H9 (cell line): Measurements from ENCODE around the gene PI4K2A. TPM values are rescaled to one million over a fixed set of nuclear protein-coding genes. Genes with fewer than 3 reads are reported as not detected.

Experiments used
- DNase-seq: peaks from one replicate; pipeline ENCODE4 v3.0.0-alpha.2; 2017
- H2AFZ ChIP-seq: one replicate; pipeline ENCODE4 v1.6.1; 2013; ENCODE audit warnings: mild to moderate bottlenecking, low read length, control low read depth, moderate library complexity
- H2AK5ac ChIP-seq: 2 replicates; pipeline ENCODE4 v1.6.1; 2013; ENCODE audit warnings: low read length, control low read depth, mixed read lengths; ENCODE audit not compliant: insufficient read length
- H2BK120ac ChIP-seq: one replicate; pipeline ENCODE4 v1.6.1; 2013; ENCODE audit warnings: low read depth, mild to moderate bottlenecking, low read length, control low read depth, inconsistent platforms; ENCODE audit not compliant: poor library complexity, severe bottlenecking
- H2BK12ac ChIP-seq: 2 replicates; pipeline ENCODE4 v1.6.1; 2013; ENCODE audit warnings: low read length, control low read depth, mixed read lengths, low read depth; ENCODE audit not compliant: insufficient read length
- H2BK15ac ChIP-seq: 2 replicates; pipeline ENCODE4 v1.6.1; 2013; ENCODE audit warnings: low read depth, low read length, control low read depth
- H2BK20ac ChIP-seq: one replicate; pipeline ENCODE4 v1.6.1; 2013; ENCODE audit warnings: low read depth, mild to moderate bottlenecking, low read length, control low read depth, inconsistent platforms; ENCODE audit not compliant: poor library complexity, severe bottlenecking
- H2BK5ac ChIP-seq: 2 replicates; pipeline ENCODE4 v1.6.1; 2013; ENCODE audit warnings: low read length, control low read depth, mixed read lengths; ENCODE audit not compliant: insufficient read length
- H3K14ac ChIP-seq: 2 replicates; pipeline ENCODE4 v1.6.1; 2013; ENCODE audit warnings: low read length, control low read depth; ENCODE audit not compliant: insufficient read depth
- H3K18ac ChIP-seq: 2 replicates; pipeline ENCODE4 v1.6.1; 2013; ENCODE audit warnings: low read depth, mild to moderate bottlenecking, mixed read lengths, low read length, control low read depth; ENCODE audit not compliant: insufficient read length
- H3K23ac ChIP-seq: 2 replicates; pipeline ENCODE4 v1.6.1; 2013; ENCODE audit warnings: low read length, control low read depth, mixed read lengths, low read depth; ENCODE audit not compliant: insufficient read length
- H3K23me2 ChIP-seq: 2 replicates; pipeline ENCODE4 v1.6.1; 2013; ENCODE audit warnings: low read depth, mild to moderate bottlenecking, mixed read lengths, low read length, control low read depth; ENCODE audit not compliant: insufficient read length, poor library complexity, severe bottlenecking
- H3K27ac ChIP-seq: 2 replicates; pipeline ENCODE4 v1.5.1; 2013; ENCODE audit warnings: low read length, control low read depth, mixed read lengths, low read depth; ENCODE audit not compliant: insufficient read length
- H3K27me3 ChIP-seq: 2 replicates; pipeline ENCODE4 v1.6.1; 2013; ENCODE audit warnings: low read length, control low read depth, inconsistent platforms; ENCODE audit not compliant: insufficient read depth
- H3K4ac ChIP-seq: 2 replicates; pipeline ENCODE4 v1.6.1; 2013; ENCODE audit warnings: low read depth, mild to moderate bottlenecking, control low read depth, inconsistent platforms, low read length, moderate library complexity
- H3K4me1 ChIP-seq: 2 replicates; pipeline ENCODE4 v1.6.1; 2013; ENCODE audit warnings: low read length, control low read depth, inconsistent platforms; ENCODE audit not compliant: insufficient read depth
- H3K4me2 ChIP-seq: 2 replicates; pipeline ENCODE4 v1.6.1; 2013; ENCODE audit warnings: low read length, control low read depth, mixed read lengths; ENCODE audit not compliant: insufficient read length, insufficient read depth
- H3K56ac ChIP-seq: 2 replicates; pipeline ENCODE4 v1.6.1; 2013; ENCODE audit warnings: low read depth, mild to moderate bottlenecking, mixed read lengths, low read length, control low read depth; ENCODE audit not compliant: insufficient read length
- H3K79me1 ChIP-seq: 2 replicates; pipeline ENCODE4 v1.6.1; 2013; ENCODE audit warnings: low read depth, mild to moderate bottlenecking, moderate library complexity, low read length, control low read depth, inconsistent platforms; ENCODE audit not compliant: insufficient read depth, poor library complexity, severe bottlenecking
- H3K79me2 ChIP-seq: 2 replicates; pipeline ENCODE4 v1.6.1; 2013; ENCODE audit warnings: low read length, control low read depth, inconsistent platforms; ENCODE audit not compliant: insufficient read depth
- H3K9ac ChIP-seq: 2 replicates; pipeline ENCODE4 v1.6.1; 2013; ENCODE audit warnings: low read length, control low read depth, mixed read lengths; ENCODE audit not compliant: insufficient read length; ENCODE audit errors: extremely low read depth
- H3K9me3 ChIP-seq: one replicate; pipeline ENCODE4 v1.6.1; 2013; ENCODE audit warnings: low read depth, low read length, inconsistent platforms; ENCODE audit not compliant: control insufficient read depth
- H3T11ph ChIP-seq: one replicate; pipeline ENCODE4 v1.6.1; 2013; ENCODE audit warnings: mild to moderate bottlenecking, low read length, control low read depth, inconsistent platforms
- H4K20me1 ChIP-seq: one replicate; pipeline ENCODE4 v1.6.1; 2013; ENCODE audit not compliant: control insufficient read depth, insufficient read length, insufficient read depth
- H4K5ac ChIP-seq: 2 replicates; pipeline ENCODE4 v1.6.1; 2013; ENCODE audit warnings: low read depth, mild to moderate bottlenecking, mixed read lengths, low read length, control low read depth; ENCODE audit not compliant: insufficient read length
- H4K8ac ChIP-seq: replicated peaks from 2 replicates; pipeline ENCODE4 v1.6.1; 2013; ENCODE audit warnings: low read length, control low read depth, mixed read lengths, low read depth; ENCODE audit not compliant: insufficient read length
- H4K91ac ChIP-seq: 2 replicates; pipeline ENCODE4 v1.6.1; 2013; ENCODE audit warnings: low read depth, mild to moderate bottlenecking, moderate library complexity, mixed read lengths, low read length, control low read depth; ENCODE audit not compliant: insufficient read length
- H3K27ac Mint-ChIP-seq, 3 experiments: 2 replicates in 2 of 3; 3 replicates in 1 of 3; pipeline ENCODE4 v1.8.0; 2020 to 2021; ENCODE audit warnings: mixed read lengths in 3 of 3, mild to moderate bottlenecking in 1 of 3, moderate library complexity in 1 of 3
- H3K27me3 Mint-ChIP-seq: 2 replicates; pipeline ENCODE4 v1.8.0; 2021; ENCODE audit warnings: low read depth, mild to moderate bottlenecking, moderate library complexity, mixed read lengths
- H3K36me3 Mint-ChIP-seq, 3 experiments: 2 replicates in 2 of 3; 3 replicates in 1 of 3; pipeline ENCODE4 v1.8.0; 2020 to 2021; ENCODE audit warnings: low read depth in 3 of 3, mixed read lengths in 3 of 3; ENCODE audit not compliant: insufficient read depth in 1 of 3
- H3K4me1 Mint-ChIP-seq, 2 experiments: 2 replicates each; pipeline ENCODE4 v1.8.0; 2020; ENCODE audit warnings: mixed read lengths in 2 of 2
- H3K4me3 Mint-ChIP-seq, 2 experiments: 2 replicates in 1 of 2; 3 replicates in 1 of 2; pipeline ENCODE4 v1.8.0; 2020 to 2021; ENCODE audit warnings: mild to moderate bottlenecking in 2 of 2, mixed read lengths in 2 of 2, moderate library complexity in 1 of 2
- H3K9me3 Mint-ChIP-seq, 2 experiments: 2 replicates in 1 of 2; 3 replicates in 1 of 2; pipeline ENCODE4 v1.8.0; 2020; ENCODE audit warnings: mild to moderate bottlenecking in 2 of 2, mixed read lengths in 2 of 2, moderate library complexity in 1 of 2
- WGBS: extraction: QIAGEN DNeasy Blood & Tissue Kit; methylation state at CpG from one replicate; pipeline ENCODE4 v1.1.7; 2013; ENCODE audit warnings: missing lambda C conversion rate, low lambda C conversion rate, mixed read lengths; ENCODE audit not compliant: insufficient read length; ENCODE audit errors: extremely low coverage; 5-methylcytosine and 5-hydroxymethylcytosine counted together
- total RNA-seq: library from RNA; stranded (reverse); gene quantifications from 2 replicates; pipeline ENCODE4 v1.2.1, GENCODE V29; 2021
- TF ChIP-seq, protein P1 (sequence below): fragments of 200-600 bp; sonication (generic); conservative IDR thresholded peaks from 3 replicates; pipeline ENCODE4 v1.8.0; 2021; ENCODE audit warnings: antibody characterized with exemption, mild to moderate bottlenecking

The PI4K2A gene
- total RNA-seq, 1 experiment from 2014 or later = 30.9 TPM

DNA sequence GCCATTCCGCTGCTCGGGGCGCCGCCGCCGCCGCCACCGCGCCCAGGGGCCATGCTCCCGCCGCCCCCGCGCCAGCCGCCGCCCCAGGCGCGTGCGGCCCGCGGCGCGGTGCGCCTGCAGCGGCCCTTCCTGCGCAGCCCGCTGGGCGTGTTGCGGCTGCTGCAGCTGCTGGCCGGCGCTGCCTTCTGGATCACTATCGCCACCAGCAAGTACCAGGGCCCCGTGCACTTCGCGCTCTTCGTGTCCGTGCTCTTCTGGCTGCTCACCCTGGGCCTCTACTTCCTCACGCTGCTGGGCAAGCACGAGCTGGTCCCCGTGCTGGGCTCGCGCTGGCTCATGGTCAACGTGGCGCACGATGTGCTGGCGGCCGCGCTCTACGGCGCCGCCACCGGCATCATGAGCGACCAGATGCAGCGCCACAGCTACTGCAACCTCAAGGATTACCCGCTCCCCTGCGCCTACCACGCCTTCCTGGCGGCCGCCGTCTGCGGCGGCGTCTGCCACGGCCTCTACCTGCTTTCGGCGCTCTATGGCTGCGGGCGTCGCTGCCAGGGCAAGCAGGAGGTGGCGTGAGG is 73.4 kb downstream of the PI4K2A start:
- Histone ChIP-seq H3K27me3 (no peaks in the 10 kb centered on the region), H4K91ac (no peak overlapping the region), H3K23me2 (peaks cover 21% of the 10 kb centered on the region), H4K8ac (no peak overlapping the region), H4K20me1 (no peaks in the 10 kb centered on the region), H3K79me1 (no peaks in the 10 kb centered on the region), H2BK120ac (no peak overlapping the region), H2BK12ac (peak overlapping the region; percentile 26), H3K56ac (no peak overlapping the region), H3T11ph (no peak overlapping the region), H2AFZ (no peak overlapping the region), H2BK5ac (no peak overlapping the region), H3K79me2 (no peaks in the 10 kb centered on the region), H3K9ac (peak overlapping the region; percentile 25), H2BK20ac (no peak overlapping the region), H3K18ac (peak overlapping the region; percentile 63), H3K23ac (no peak overlapping the region), H3K4ac (no peak overlapping the region), H3K27ac (no peak overlapping the region), H2AK5ac (no peak overlapping the region), H3K4me2 (peak overlapping the region; percentile 81), H4K5ac (no peak overlapping the region), H3K9me3 (no peaks in the 10 kb centered on the region), H3K14ac (peak overlapping the region; percentile 88), H3K4me1 (peaks cover 5% of the 10 kb centered on the region; the same call in 1 of the 2 replicates), H2BK15ac (no peak overlapping the region)
- Mint-ChIP-seq H3K27me3 (peaks cover 7% of the 10 kb centered on the region), H3K9me3 (no peaks in the 10 kb centered on the region; a peak in 1 of 5 replicates), H3K4me3 (peak overlapping the region; percentile 98 to 99), H3K27ac (peak overlapping the region; percentile 97 to 99 (median 99)), H3K36me3 (peaks cover 17 to 30% (median 19%) of the 10 kb centered on the region in 3 experiments), H3K4me1 (peaks cover 46 to 51% of the 10 kb centered on the region in 2 experiments)
- peak; percentile 77 for DNase-seq
- TF ChIP-seq, protein P1, sequence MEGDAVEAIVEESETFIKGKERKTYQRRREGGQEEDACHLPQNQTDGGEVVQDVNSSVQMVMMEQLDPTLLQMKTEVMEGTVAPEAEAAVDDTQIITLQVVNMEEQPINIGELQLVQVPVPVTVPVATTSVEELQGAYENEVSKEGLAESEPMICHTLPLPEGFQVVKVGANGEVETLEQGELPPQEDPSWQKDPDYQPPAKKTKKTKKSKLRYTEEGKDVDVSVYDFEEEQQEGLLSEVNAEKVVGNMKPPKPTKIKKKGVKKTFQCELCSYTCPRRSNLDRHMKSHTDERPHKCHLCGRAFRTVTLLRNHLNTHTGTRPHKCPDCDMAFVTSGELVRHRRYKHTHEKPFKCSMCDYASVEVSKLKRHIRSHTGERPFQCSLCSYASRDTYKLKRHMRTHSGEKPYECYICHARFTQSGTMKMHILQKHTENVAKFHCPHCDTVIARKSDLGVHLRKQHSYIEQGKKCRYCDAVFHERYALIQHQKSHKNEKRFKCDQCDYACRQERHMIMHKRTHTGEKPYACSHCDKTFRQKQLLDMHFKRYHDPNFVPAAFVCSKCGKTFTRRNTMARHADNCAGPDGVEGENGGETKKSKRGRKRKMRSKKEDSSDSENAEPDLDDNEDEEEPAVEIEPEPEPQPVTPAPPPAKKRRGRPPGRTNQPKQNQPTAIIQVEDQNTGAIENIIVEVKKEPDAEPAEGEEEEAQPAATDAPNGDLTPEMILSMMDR = peak; percentile 32; the same call in 1 of the 3 replicates
- no CpG with 5 or more reads among the region's 69 CpGs for WGBS
